BLaER1 (cell line): ENCODE data around the gene LYPD6B.
"Not testable (repeated sequence)": the region's sequence is repeated elsewhere in the genome, so short reads cannot be mapped to it uniquely, and the experiment has no call there.

Source experiments
- H3K27ac ChIP-seq: shearing (Covaris generic); formaldehyde crosslinking; 2 replicates; pipeline ENCODE4 v1.8.1; 2022
- H3K27me3 ChIP-seq: shearing (Covaris generic); formaldehyde crosslinking; 2 replicates; pipeline ENCODE4 v1.8.1; 2022
- H3K36me3 ChIP-seq: shearing (Covaris generic); formaldehyde crosslinking; 2 replicates; pipeline ENCODE4 v1.8.1; 2022
- H3K4me1 ChIP-seq: shearing (Covaris generic); formaldehyde crosslinking; 2 replicates; pipeline ENCODE4 v1.8.1; 2022
- H3K4me2 ChIP-seq: shearing (Covaris generic); formaldehyde crosslinking; 2 replicates; pipeline ENCODE4 v1.8.1; 2022
- H3K4me3 ChIP-seq: shearing (Covaris generic); formaldehyde crosslinking; 2 replicates; pipeline ENCODE4 v1.8.1; 2022
- H3K9ac ChIP-seq: shearing (Covaris generic); formaldehyde crosslinking; 2 replicates; pipeline ENCODE4 v1.8.1; 2022
- H3K9me3 ChIP-seq: shearing (Covaris generic); formaldehyde crosslinking; 2 replicates; pipeline ENCODE4 v1.8.1; 2022
- H4K20me1 ChIP-seq: shearing (Covaris generic); formaldehyde crosslinking; 2 replicates; pipeline ENCODE4 v1.8.1; 2022
- Cebpa-rat ChIP-seq: shearing (Covaris generic); IDR thresholded peaks from 2 replicates; pipeline ENCODE4 v1.8.1; 2022

The LYPD6B gene

DNA sequence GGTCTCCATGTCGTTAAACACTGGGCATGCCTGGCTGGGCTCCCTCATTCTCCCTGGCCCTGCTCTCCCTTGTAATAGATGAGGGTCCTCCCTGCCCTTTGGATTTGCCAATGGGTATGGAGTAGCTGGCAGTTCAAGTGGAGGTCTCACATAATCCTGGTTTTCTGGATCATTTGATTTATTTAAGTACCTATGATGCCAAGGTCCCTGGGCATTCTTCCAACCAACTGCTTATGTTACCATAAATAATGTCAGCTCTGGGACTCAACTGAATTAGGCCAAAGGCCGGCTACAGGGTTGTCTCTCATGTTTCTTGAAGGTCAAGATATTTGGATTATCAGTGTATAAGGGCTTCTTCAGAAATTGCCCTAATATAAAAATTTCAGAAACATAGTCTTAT lies 186.9 kb downstream of the LYPD6B start:
- Histone ChIP-seq H4K20me1 (no peaks in the 10 kb centered on the region), H3K27me3 (no peaks in the 10 kb centered on the region), H3K9me3 (no peaks in the 10 kb centered on the region), H3K4me2 (no peak overlapping the region; the same call in 1 of the 2 replicates), H3K9ac (no peak overlapping the region), H3K4me3 (no peak overlapping the region), H3K27ac (no peak overlapping the region), H3K36me3 (no peaks in the 10 kb centered on the region), H3K4me1 (peaks cover 13% of the 10 kb centered on the region)
- TF ChIP-seq Cebpa-rat: no peak

DNA sequence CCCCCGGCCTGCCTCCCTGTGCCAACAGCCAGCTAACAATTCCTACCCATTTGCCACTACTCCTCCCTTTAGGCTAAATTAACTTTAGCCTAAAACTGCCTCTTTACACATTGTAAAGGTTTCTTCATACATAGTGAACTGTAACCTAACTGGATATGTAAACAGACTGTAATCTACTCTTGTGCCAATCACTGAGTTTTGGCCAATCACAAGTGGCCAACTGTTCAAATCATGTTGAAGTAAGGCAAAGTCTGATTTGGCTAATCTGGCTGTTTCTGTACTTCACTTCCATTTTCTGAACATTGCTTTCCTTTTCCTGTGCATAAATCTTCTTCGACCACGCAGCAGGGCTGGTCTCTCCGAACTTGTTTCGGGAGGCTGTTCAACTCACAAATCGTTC lies 188.3 kb downstream of the LYPD6B start:
- H3K9me3 ChIP-seq: no peaks in the 10 kb centered on the region
- H4K20me1 ChIP-seq: no peaks in the 10 kb centered on the region
- H3K27me3 ChIP-seq: no peaks in the 10 kb centered on the region
- peaks cover 13% of the 10 kb centered on the region for H3K4me1 ChIP-seq
- H3K4me3 ChIP-seq: no peak overlapping the region
- no peak for TF ChIP-seq Cebpa-rat
- H3K4me2 ChIP-seq: peak overlapping the region; percentile 56
- no peaks in the 10 kb centered on the region for H3K36me3 ChIP-seq
- no peak overlapping the region for H3K27ac ChIP-seq
- no peak overlapping the region for H3K9ac ChIP-seq

DNA sequence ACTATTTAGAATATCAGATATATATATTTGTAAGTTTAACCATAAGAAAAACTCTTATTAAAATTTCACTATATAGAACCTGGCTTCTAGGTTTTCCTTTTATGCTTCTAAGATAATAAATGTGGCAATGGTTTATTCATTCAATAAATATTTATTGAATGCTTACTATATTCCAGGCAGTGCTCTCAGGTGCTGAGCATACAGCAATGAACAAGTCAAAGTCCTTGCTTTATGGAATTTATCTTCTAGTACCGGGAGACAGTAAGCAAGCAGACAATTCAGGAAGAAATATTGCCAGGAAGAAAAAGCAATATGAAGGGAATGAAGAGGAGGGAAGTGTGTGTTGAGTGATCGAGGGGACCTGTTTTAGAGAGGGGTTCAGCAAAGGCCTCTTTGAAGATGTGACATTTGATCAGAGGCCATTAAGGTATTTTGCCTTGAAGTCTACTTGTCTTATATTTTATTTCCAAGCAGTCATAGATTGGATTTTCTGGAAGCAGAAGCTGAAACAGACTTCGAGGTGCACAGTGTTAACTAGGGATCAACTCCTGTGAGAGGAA lies 197.4 kb downstream of the LYPD6B start:
- H3K4me2 ChIP-seq: no peak overlapping the region
- no peaks in the 10 kb centered on the region for H4K20me1 ChIP-seq
- no peak overlapping the region for H3K9ac ChIP-seq
- no peaks in the 10 kb centered on the region for H3K4me1 ChIP-seq
- no peaks in the 10 kb centered on the region for H3K27me3 ChIP-seq
- TF ChIP-seq Cebpa-rat: no peak
- H3K36me3 ChIP-seq: no peaks in the 10 kb centered on the region
- no peak overlapping the region for H3K4me3 ChIP-seq
- no peak overlapping the region for H3K27ac ChIP-seq
- H3K9me3 ChIP-seq: no peaks in the 10 kb centered on the region

DNA sequence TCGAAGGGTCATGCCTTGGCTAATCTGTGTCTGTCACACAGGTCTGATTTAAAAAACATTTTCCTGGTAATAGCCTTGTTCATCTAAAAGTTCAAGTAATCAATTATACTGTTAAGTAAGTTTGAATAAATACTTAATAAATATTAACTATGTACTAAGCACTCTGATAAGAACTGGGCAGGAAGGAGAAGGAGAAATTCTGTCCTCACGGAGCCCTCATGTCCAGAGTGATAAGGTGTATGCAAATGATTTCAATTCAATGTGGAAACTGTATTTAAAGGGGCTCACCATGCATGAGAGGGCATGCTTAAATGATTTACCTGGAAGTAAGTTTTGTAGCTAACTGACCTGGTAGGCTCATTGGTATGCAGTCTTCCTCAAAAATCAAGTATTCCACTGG lies 197.9 kb downstream of the LYPD6B start:
- H3K36me3 ChIP-seq: no peaks in the 10 kb centered on the region
- no peaks in the 10 kb centered on the region for H3K9me3 ChIP-seq
- H3K4me3 ChIP-seq: no peak overlapping the region
- H3K4me2 ChIP-seq: no peak overlapping the region
- H3K4me1 ChIP-seq: no peaks in the 10 kb centered on the region
- H3K27ac ChIP-seq: no peak overlapping the region
- H4K20me1 ChIP-seq: no peaks in the 10 kb centered on the region
- H3K27me3 ChIP-seq: no peaks in the 10 kb centered on the region
- no peak overlapping the region for H3K9ac ChIP-seq
- TF ChIP-seq Cebpa-rat: no peak

DNA sequence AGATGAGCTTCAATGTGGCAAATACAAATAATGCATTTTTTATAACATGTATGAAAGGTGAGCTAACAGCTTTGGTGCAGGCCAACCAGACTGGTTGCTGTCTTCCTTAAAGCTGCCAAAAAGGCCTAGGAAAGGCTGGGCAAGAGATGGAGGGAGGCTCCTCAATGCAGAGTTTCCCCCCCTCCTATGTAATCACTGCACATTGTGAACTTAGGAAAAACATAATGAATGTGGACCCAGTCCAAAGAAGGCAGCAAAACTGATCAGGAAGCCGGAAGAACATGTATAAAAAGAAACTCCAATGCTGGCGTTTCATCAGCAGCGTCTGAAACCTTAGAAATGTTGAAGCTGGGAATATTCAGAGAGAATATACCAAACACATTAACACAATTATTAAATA lies 207.7 kb downstream of the LYPD6B start:
- Histone ChIP-seq H3K4me3 (no peak overlapping the region), H3K27ac (no peak overlapping the region), H4K20me1 (no peaks in the 10 kb centered on the region), H3K4me1 (no peaks in the 10 kb centered on the region), H3K27me3 (no peaks in the 10 kb centered on the region), H3K36me3 (no peaks in the 10 kb centered on the region), H3K9ac (no peak overlapping the region), H3K4me2 (no peak overlapping the region), H3K9me3 (no peaks in the 10 kb centered on the region)
- no peak for TF ChIP-seq Cebpa-rat

DNA sequence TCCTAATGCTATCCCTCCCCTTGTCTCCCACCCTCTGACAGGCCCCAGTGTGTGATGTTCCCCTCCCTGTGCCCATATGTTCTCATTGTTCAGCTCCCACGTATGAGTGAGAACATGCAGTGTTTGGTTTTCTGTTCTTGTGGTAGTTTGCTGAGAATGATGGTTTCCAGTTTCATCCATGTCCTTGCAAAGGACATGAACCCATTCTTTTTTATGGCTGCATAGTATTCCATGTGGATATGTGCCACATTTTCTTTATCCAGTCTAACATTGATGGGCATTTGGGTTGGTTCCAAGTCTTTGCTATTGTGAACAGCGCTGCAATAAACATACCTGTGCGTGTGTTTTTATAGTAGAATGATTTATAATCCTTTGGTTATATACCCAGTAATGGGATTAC lies 212.9 kb downstream of the LYPD6B start:
- not testable (repeated sequence) for H3K4me3 ChIP-seq, H3K9me3 ChIP-seq, H4K20me1 ChIP-seq, H3K4me2 ChIP-seq, H3K36me3 ChIP-seq, H3K27me3 ChIP-seq, H3K4me1 ChIP-seq, H3K27ac ChIP-seq, H3K9ac ChIP-seq

DNA sequence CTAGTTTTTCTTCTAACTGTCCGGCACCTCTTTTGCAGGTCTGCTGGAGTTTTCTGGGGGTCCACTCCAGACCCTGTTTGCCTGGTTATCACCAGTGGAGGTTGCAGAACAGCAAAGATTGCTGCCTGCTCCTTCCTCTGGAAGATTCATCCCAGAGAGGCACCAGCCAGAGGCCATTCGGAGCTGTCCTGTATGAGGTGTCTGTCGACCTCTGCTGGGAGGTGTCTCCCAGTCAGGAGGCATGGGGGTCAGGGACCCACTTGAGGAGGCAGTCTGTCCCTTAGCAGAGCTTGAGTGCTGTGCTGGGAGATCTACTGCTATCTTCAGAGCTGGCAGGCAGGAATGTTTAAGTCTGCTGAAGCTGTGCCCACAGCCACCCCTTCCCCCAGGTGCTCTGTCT lies 218.4 kb downstream of the LYPD6B start:
- H4K20me1 ChIP-seq: not testable (repeated sequence)

DNA sequence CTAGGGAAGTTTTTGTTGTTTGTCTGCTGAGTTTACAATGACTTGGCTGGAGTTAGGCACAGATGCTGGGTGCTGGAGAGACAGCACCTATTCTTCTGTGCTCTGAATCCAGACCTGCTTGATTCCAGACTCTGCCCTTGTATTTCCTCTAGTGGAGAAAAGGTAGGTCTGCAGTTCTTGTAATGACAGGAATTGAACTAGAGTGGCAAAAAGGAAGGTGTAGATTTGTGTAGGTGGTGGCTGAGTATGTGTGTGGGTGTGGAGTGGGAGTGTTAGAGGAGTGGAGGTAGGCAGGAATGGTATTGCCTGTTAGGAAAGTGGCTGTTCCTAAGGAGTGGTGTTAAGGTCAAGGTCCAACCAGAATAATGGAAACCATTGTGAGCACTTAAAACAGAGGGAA lies 220.0 kb downstream of the LYPD6B start:
- H3K4me3 ChIP-seq: no peak overlapping the region
- no peak overlapping the region for H3K9ac ChIP-seq
- H3K9me3 ChIP-seq: no peaks in the 10 kb centered on the region; the same call in 1 of the 2 replicates
- H3K4me2 ChIP-seq: no peak overlapping the region
- no peak overlapping the region for H3K27ac ChIP-seq
- no peaks in the 10 kb centered on the region for H3K4me1 ChIP-seq
- H3K27me3 ChIP-seq: no peaks in the 10 kb centered on the region
- no peaks in the 10 kb centered on the region for H3K36me3 ChIP-seq
- no peak for TF ChIP-seq Cebpa-rat
- H4K20me1 ChIP-seq: no peaks in the 10 kb centered on the region

More for the DNA sequence above, 218.4 kb downstream of the LYPD6B start:
- not testable (repeated sequence) for H3K36me3 ChIP-seq, H3K27ac ChIP-seq, H3K4me2 ChIP-seq, H3K9ac ChIP-seq, H3K4me1 ChIP-seq, H3K4me3 ChIP-seq, H3K27me3 ChIP-seq, H3K9me3 ChIP-seq

DNA sequence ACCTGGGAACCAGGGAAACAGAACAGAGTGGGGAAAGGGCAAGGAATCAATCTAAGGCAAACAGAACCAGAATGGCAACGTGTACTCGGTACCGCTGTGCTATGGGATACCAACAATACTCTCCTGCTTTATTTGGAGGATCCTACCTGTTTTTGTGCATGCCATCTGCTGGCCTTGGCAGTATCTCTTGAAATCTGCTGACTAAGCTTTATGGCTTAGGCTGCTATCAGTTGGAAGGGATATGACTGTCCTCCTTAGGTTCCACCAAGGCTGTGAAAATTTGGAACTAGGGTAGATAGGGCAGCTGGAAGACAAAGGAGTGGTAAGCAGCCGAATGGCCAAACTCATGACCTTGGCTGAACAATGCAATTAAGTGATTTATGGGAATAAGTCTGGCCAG lies 220.6 kb downstream of the LYPD6B start:
- Histone ChIP-seq H3K36me3 (no peaks in the 10 kb centered on the region), H3K4me2 (no peak overlapping the region), H4K20me1 (no peaks in the 10 kb centered on the region), H3K9me3 (no peaks in the 10 kb centered on the region; the same call in 1 of the 2 replicates), H3K27me3 (no peaks in the 10 kb centered on the region), H3K4me3 (no peak overlapping the region), H3K27ac (no peak overlapping the region), H3K9ac (no peak overlapping the region), H3K4me1 (no peaks in the 10 kb centered on the region)
- TF ChIP-seq Cebpa-rat: no peak

DNA sequence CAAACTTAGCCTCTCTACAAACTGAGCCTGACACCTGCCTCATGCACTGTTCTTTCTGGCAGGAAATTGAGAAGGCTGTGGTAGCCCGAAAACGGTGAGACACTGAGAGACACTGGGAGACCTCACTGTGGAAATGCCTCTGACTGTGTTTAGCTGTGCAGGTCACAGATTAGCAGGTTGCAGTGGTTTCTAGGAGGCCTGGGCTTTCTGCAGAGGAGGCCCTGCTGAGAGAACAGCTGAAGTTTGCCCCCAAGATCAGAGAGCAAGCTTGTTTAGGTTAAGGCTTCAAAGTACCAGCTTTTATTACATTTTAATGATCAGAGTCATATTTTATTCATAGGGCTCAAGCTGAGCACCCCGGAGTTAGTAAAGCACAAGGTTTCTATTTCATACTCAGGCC lies 223.2 kb downstream of the LYPD6B start:
- H3K36me3 ChIP-seq: no peaks in the 10 kb centered on the region
- H3K9ac ChIP-seq: no peak overlapping the region
- no peaks in the 10 kb centered on the region for H3K27me3 ChIP-seq
- H3K4me1 ChIP-seq: no peaks in the 10 kb centered on the region
- H3K27ac ChIP-seq: no peak overlapping the region
- no peaks in the 10 kb centered on the region for H4K20me1 ChIP-seq
- H3K9me3 ChIP-seq: no peaks in the 10 kb centered on the region; the same call in 1 of the 2 replicates
- no peak for TF ChIP-seq Cebpa-rat
- no peak overlapping the region for H3K4me2 ChIP-seq
- H3K4me3 ChIP-seq: no peak overlapping the region
